ENCODE measurements around the gene SLC25A26. TPM values are rescaled to one million over a fixed set of nuclear protein-coding genes. Genes with fewer than 3 reads are reported as not detected.

Gene SLC25A26
- total RNA-seq, 2 donors from 2014 or later, result 8.6 to 9.2 TPM

- DNase-seq, result no peak
Observed at GRCh38 chr3:66383023-66383422, 162.2 kb downstream of the SLC25A26 start.

GRCh38 chr3:66383998-66384745, 163.4 kb downstream of the SLC25A26 start:
- WGBS, 2 donors, result 89 to 90% methylated on average over 20 of the region's 20 CpGs
- intact Hi-C loops (cut with DNase I), result no loop called here
- Histone ChIP-seq H3K4me1 (no peaks in the 10 kb centered on the region), H3K27me3 (no peaks in the 10 kb centered on the region), H3K36me3 (replicated peaks in 1 of 2; ENCODE audit: insufficient read depth in 1 of 2, low read depth in 2 of 2) (peaks cover 29 to 63% of the 10 kb centered on the region in 2 donors), H3K4me3 (no peak overlapping the region), H3K9me3 (peaks cover 0 to 5% (median 0%) of the 10 kb centered on the region in 3 donors), H3K27ac (no peak overlapping the region)
- no peak for DNase-seq
- ATAC-seq, result no peak
- TF ChIP-seq, protein P1, sequence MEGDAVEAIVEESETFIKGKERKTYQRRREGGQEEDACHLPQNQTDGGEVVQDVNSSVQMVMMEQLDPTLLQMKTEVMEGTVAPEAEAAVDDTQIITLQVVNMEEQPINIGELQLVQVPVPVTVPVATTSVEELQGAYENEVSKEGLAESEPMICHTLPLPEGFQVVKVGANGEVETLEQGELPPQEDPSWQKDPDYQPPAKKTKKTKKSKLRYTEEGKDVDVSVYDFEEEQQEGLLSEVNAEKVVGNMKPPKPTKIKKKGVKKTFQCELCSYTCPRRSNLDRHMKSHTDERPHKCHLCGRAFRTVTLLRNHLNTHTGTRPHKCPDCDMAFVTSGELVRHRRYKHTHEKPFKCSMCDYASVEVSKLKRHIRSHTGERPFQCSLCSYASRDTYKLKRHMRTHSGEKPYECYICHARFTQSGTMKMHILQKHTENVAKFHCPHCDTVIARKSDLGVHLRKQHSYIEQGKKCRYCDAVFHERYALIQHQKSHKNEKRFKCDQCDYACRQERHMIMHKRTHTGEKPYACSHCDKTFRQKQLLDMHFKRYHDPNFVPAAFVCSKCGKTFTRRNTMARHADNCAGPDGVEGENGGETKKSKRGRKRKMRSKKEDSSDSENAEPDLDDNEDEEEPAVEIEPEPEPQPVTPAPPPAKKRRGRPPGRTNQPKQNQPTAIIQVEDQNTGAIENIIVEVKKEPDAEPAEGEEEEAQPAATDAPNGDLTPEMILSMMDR (IDR thresholded peaks at IDR 0.05), result no peak
- TF ChIP-seq POLR2A (IDR thresholded peaks at IDR 0.05), result no peak

More at GRCh38 chr3:66383023-66383422, 162.2 kb downstream of the SLC25A26 start:
- intact Hi-C loops (cut with DNase I), result no loop called here
- ATAC-seq, result no peak
- TF ChIP-seq POLR2A (IDR thresholded peaks at IDR 0.05), result no peak
- TF ChIP-seq, protein P1 (IDR thresholded peaks at IDR 0.05), result no peak
- no peaks in the 10 kb centered on the region for H3K4me1 ChIP-seq
- H3K9me3 ChIP-seq, result peaks cover 0 to 5% (median 0%) of the 10 kb centered on the region in 3 donors
- no peaks in the 10 kb centered on the region for H3K27me3 ChIP-seq
- WGBS, 2 donors, result 91 to 93% methylated on average over 14 to 18 of the region's 18 CpGs
- peaks cover 29 to 66% of the 10 kb centered on the region in 2 donors for H3K36me3 ChIP-seq (replicated peaks in 1 of 2; ENCODE audit: insufficient read depth in 1 of 2, low read depth in 2 of 2)
- no peak overlapping the region for H3K4me3 ChIP-seq
- H3K27ac ChIP-seq, result no peak overlapping the region

- no peak overlapping the region for H3K4me3 ChIP-seq
- DNase-seq (peak in 1 of 4 donors; percentile 14), ATAC-seq (no peak)
- no peaks in the 10 kb centered on the region for H3K27me3 ChIP-seq
- peaks cover 29 to 56% of the 10 kb centered on the region in 2 donors for H3K36me3 ChIP-seq (replicated peaks in 1 of 2; ENCODE audit: insufficient read depth in 1 of 2, low read depth in 2 of 2)
- H3K4me1 ChIP-seq, result no peaks in the 10 kb centered on the region
- TF ChIP-seq, protein P1 (IDR thresholded peaks at IDR 0.05), result no peak
- TF ChIP-seq POLR2A (IDR thresholded peaks at IDR 0.05), result no peak
- intact Hi-C loops (cut with DNase I), result no loop called here
- H3K27ac ChIP-seq, result no peak overlapping the region
- H3K9me3 ChIP-seq, result peaks cover 0 to 5% (median 0%) of the 10 kb centered on the region in 3 donors
Observed at GRCh38 chr3:66385066-66385465, 164.3 kb downstream of the SLC25A26 start.

DNA sequence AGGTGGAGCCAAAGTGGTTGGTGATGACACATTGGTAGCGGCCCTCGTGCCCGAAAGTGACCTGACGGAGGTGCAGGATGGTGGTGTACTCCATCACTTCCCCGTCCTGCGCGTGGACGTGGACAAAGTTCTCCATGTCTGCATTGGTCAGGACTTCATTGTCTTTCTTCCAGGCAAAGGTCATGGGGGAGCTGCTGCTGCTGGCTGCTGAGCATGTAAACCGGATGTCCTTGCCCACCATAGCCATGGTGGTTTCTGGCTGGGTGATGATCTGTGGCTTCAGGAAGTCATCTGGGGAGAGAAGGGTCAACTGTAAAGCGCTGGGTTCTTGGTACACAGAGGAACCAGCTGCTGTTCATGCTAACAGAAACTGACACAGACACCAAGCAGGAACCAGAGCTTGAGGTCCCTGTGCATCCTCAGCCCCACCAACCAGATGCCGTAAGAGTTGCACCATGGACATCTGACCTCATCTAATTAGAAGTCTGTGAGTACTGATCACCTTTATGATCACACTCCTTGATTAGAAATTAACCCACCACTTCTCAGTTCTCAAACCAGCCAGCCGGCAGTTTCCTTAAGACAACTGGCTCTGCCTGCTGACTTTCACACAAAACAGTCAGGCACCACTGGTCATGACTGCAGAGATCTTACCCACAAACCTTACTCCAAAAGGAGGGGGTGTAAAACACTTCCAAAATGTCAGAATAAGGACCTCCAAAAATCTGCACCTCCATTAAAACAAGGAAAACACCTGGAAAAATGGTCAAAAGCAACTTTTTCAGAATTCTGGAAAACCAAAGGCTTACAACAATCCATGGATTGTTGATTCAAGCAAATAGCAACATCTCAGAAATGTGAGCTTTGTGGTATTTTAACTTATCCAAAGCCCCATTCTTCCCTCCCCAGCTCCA, 165.5 kb downstream of the SLC25A26 start:
- TF ChIP-seq, protein P1 (IDR thresholded peaks at IDR 0.05), result no peak
- no peak for TF ChIP-seq POLR2A (IDR thresholded peaks at IDR 0.05)
- Histone ChIP-seq H3K36me3 (replicated peaks in 1 of 2; ENCODE audit: insufficient read depth in 1 of 2, low read depth in 2 of 2) (peaks cover 29 to 44% of the 10 kb centered on the region in 2 donors), H3K9me3 (peaks cover 0 to 5% (median 0%) of the 10 kb centered on the region in 3 donors), H3K27ac (no peak overlapping the region), H3K27me3 (no peaks in the 10 kb centered on the region), H3K4me3 (no peak overlapping the region), H3K4me1 (no peaks in the 10 kb centered on the region)
- intact Hi-C loops (cut with DNase I), result no loop called here
- WGBS, 2 donors, result 93 to 97% methylated on average over 12 of the region's 12 CpGs
- no peak for DNase-seq
- ATAC-seq, result no peak

Measured in body of pancreas (tissue), 4 donors.